Measurements from ENCODE around the gene RBAK. TPM values are rescaled to one million over a fixed set of nuclear protein-coding genes. Genes with fewer than 3 reads are reported as not detected.

The RBAK gene
- total and polyA plus RNA-seq, 5 experiments from 2014 or later: 3.2 to 23.9 (median 3.5) TPM

GRCh38 chr7:5094641-5095040, 49.0 kb downstream of the RBAK start:
- peaks cover 0 to 16% (median 15%) of the 10 kb centered on the region in 3 donors for H3K36me3 Mint-ChIP-seq
- no peak for DNase-seq
- peaks cover 0 to 4% (median 0%) of the 10 kb centered on the region in 5 donors for H3K27me3 Mint-ChIP-seq
- ATAC-seq: no peak
- no peaks in the 10 kb centered on the region for H3K4me1 Mint-ChIP-seq
- peaks cover 9 to 49% (median 18%) of the 10 kb centered on the region in 9 donors for H3K9me3 Mint-ChIP-seq
- POLR2A ChIA-PET: no interaction called here
- no peak overlapping the region for H3K27ac Mint-ChIP-seq
- H3K4me3 Mint-ChIP-seq: no peak overlapping the region

GRCh38 chr7:5116359-5116758, 70.7 kb downstream of the RBAK start:
- peaks cover 0 to 11% (median under 1%) of the 10 kb centered on the region in 4 donors for H3K4me1 Mint-ChIP-seq
- H3K36me3 Mint-ChIP-seq: peaks cover 0 to 13% (median 0%) of the 10 kb centered on the region in 3 donors
- POLR2A ChIA-PET: interaction anchor here (1.4 kb wide), 1 partner anchor 12 kb away, joined by 3 read pairs; no protein-coding TSS in a partner anchor
- peak overlapping the region in 6 of 10 donors; percentile 9 to 75 (median 42) for H3K27ac Mint-ChIP-seq
- no peak overlapping the region for H3K4me3 Mint-ChIP-seq
- no peak for ATAC-seq
- DNase-seq: no peak
- peaks cover 0 to 3% (median 0%) of the 10 kb centered on the region in 9 donors for H3K9me3 Mint-ChIP-seq
- H3K27me3 Mint-ChIP-seq: peaks cover 0 to 5% (median 2%) of the 10 kb centered on the region in 5 donors

- Mint-ChIP-seq H3K4me1 (peaks cover 0 to 10% (median under 1%) of the 10 kb centered on the region in 4 donors), H3K36me3 (peaks cover 0 to 15% (median 2%) of the 10 kb centered on the region in 3 donors), H3K4me3 (no peak overlapping the region), H3K27me3 (peaks cover 0 to 5% (median 2%) of the 10 kb centered on the region in 5 donors), H3K27ac (peak overlapping the region in 3 of 10 donors; percentile 19 to 65 (median 24)), H3K9me3 (no peaks in the 10 kb centered on the region)
- no peak for ATAC-seq
- POLR2A ChIA-PET: interaction anchor here (0.8 kb wide), 1 partner anchor 9 kb away, joined by 3 read pairs; no protein-coding TSS in a partner anchor
- no peak for DNase-seq
These were observed 71.7 kb downstream of the RBAK start for GRCh38 chr7:5117095-5117970.

Other genes starting within 250 kb of the RBAK start
- gene PAPOLB, start 183.8 kb upstream of the RBAK start, total RNA-seq: not detected
- not detected for gene PAPOLB, start 183.8 kb upstream of the RBAK start, polyA plus RNA-seq
- gene RADIL, start 162.1 kb upstream of the RBAK start, total RNA-seq: under 1 TPM in 1 of 2 experiments, not detected in 1; 0.18 TPM
- under 1 TPM in 2 of 3 donors, not detected in 1; 0.02 to 0.07 TPM for gene RADIL, start 162.1 kb upstream of the RBAK start, polyA plus RNA-seq
- not detected for gene MMD2, start 86.7 kb upstream of the RBAK start, total RNA-seq
- not detected for gene MMD2, start 86.7 kb upstream of the RBAK start, polyA plus RNA-seq
- 100 to 1,000 TPM; 106 to 109 TPM for gene WIPI2, start 144.4 kb downstream of the RBAK start, total RNA-seq
- 10 to 100 TPM; 74.7 to 94.5 (median 89.9) TPM for gene WIPI2, start 144.4 kb downstream of the RBAK start, polyA plus RNA-seq
- under 1 TPM; 0.05 to 0.16 TPM for gene SLC29A4, start 237.1 kb downstream of the RBAK start, total RNA-seq
- under 1 TPM in 2 of 3 donors, not detected in 1; 0.27 to 0.39 TPM for gene SLC29A4, start 237.1 kb downstream of the RBAK start, polyA plus RNA-seq

All from naive thymus-derived CD8-positive, alpha-beta T cell (primary cell).